ENCODE measurements around the gene NUMA1. TPM values are rescaled to one million over a fixed set of nuclear protein-coding genes. Genes with fewer than 3 reads are reported as not detected.

NUMA1 gene
- total and polyA plus RNA-seq, 2 of the 8 experiments (the other 6 are each of a cell fraction or from before 2014, with no cell fraction given): 101 to 107 TPM

GRCh38 chr11:72100009-72100408 is 19.7 kb upstream of the NUMA1 start:
- Histone ChIP-seq H3K4ac (replicated peaks; ENCODE audit: insufficient read length, low read depth, low read length) (no peak overlapping the region), H2BK5ac (ENCODE audit: low read depth, low read length) (no peak overlapping the region), H2BK15ac (ENCODE audit: low read length) (no peak overlapping the region), H4K8ac (ENCODE audit: extremely low read depth, insufficient read depth, low read length) (no peak overlapping the region), H3K56ac (replicated peaks; ENCODE audit: insufficient read length, low read depth, low read length) (no peak overlapping the region), H4K91ac (replicated peaks; ENCODE audit: insufficient read length, low read length) (no peak overlapping the region), H3K79me1 (ENCODE audit: low read depth, low read length) (peaks cover 13% of the 10 kb centered on the region), H2BK20ac (ENCODE audit: low read length) (no peak overlapping the region), H3K4me2 (ENCODE audit: insufficient read depth in 1 of 2, low read depth in 2 of 2, low read length in 2 of 2) (no peak overlapping the region), H3K4me1 (replicated peaks in 1 of 4; ENCODE audit: control insufficient read depth in 3 of 4, insufficient read depth in 4 of 4, low read length in 3 of 4) (peaks cover 3 to 14% (median 5%) of the 10 kb centered on the region in 4 experiments; a peak in 6 of 7 replicates), H3K36me3 (ENCODE audit: control insufficient read depth in 2 of 4, insufficient read depth in 4 of 4, low read length in 3 of 4) (peaks cover 22 to 35% (median 29%) of the 10 kb centered on the region in 4 experiments), H2BK120ac (replicated peaks; ENCODE audit: low read depth, low read length) (no peak overlapping the region), H4K20me1 (replicated peaks in 1 of 2; ENCODE audit: control insufficient read depth in 1 of 2, insufficient read depth in 2 of 2, low read length in 2 of 2) (peaks cover 2 to 16% of the 10 kb centered on the region in 2 experiments), H3K18ac (ENCODE audit: extremely low read depth, low read length) (no peak overlapping the region), H3K23me2 (ENCODE audit: low read depth, low read length) (peaks cover 6% of the 10 kb centered on the region), H2AK5ac (ENCODE audit: low read depth, low read length) (no peak overlapping the region), H3K14ac (ENCODE audit: insufficient read length) (no peak overlapping the region), H2BK12ac (ENCODE audit: low read depth, low read length) (no peak overlapping the region), H3K23ac (ENCODE audit: insufficient read length) (no peak overlapping the region), H3K79me2 (ENCODE audit: control insufficient read depth in 1 of 2, insufficient read depth in 2 of 2, low read length in 2 of 2) (peaks cover 10 to 34% of the 10 kb centered on the region in 2 experiments), H3K27ac (ENCODE audit: low read depth, low read length) (no peak overlapping the region), H3K9me3 (ENCODE audit: insufficient read depth in 2 of 2, low read depth in 1 of 2, low read length in 1 of 2) (no peaks in the 10 kb centered on the region), H3K9ac (replicated peaks in 1 of 4; ENCODE audit: extremely low read depth in 1 of 4, low read depth in 3 of 4, low read length in 3 of 4) (peak overlapping the region in 1 of 4 experiments; percentile 22; a peak in 2 of 7 replicates), H3K4me3 (ENCODE audit: extremely low read depth in 1 of 4, insufficient read depth in 2 of 4, low read depth in 3 of 4, low read length in 4 of 4) (no peak overlapping the region), H4K5ac (ENCODE audit: insufficient read length, low read depth, low read length) (no peak overlapping the region), H2AFZ (ENCODE audit: low read length) (no peak overlapping the region), H3K27me3 (replicated peaks in 1 of 4; ENCODE audit: control insufficient read depth in 3 of 4, extremely low read depth in 1 of 4, insufficient read depth in 3 of 4, low read length in 3 of 4) (no peaks in the 10 kb centered on the region)
- 91% methylated on average over 3 of the region's 3 CpGs; no CpG with 5 or more reads in 1 of the 2 experiments for WGBS, 2 experiments (ENCODE audit: extremely low coverage in 1 of 2, insufficient coverage in 1 of 2, insufficient read length in 1 of 2, insufficient replicate concordance in 2 of 2, low coverage in 1 of 2, low lambda C conversion rate in 2 of 2, missing lambda C conversion rate in 1 of 2)
- CTCF ChIA-PET (ENCODE audit: partially characterized antibody): interaction anchor here (1.2 to 14.0 kb wide), 5 partner anchors 10 to 138 kb away, joined by 3 to 423 read pairs (median 22); no protein-coding TSS in a partner anchor
- DNase-seq (ENCODE audit: low read depth in 1 of 2, low spot score in 2 of 2) (no peak), FAIRE-seq (no peak)
- POLR2A ChIA-PET (ENCODE audit: partially characterized antibody): interaction anchor here (0.6 to 14.4 kb wide), 12 partner anchors 6 to 572 kb away, joined by 3 to 144 read pairs (median 5); partner anchors contain the start of genes ANAPC15 and LRRC51
- TF ChIP-seq TCF12 (IDR thresholded peaks at IDR 0.05; ENCODE audit: low read depth, low read length) (no peak), HDAC2 (IDR thresholded peaks at IDR 0.05; ENCODE audit: borderline replicate concordance in 1 of 2, low read depth in 2 of 2, low read length in 2 of 2) (no peak), TBP (IDR thresholded peaks at IDR 0.05; ENCODE audit: low read depth, low read length) (no peak), JUN (IDR thresholded peaks at IDR 0.05; ENCODE audit: low read depth, low read length) (no peak), POLR2A (IDR thresholded peaks at IDR 0.05; ENCODE audit: control extremely low read depth in 1 of 2, low read depth in 2 of 2, low read length in 2 of 2) (no peak), SUZ12 (IDR thresholded peaks at IDR 0.05; ENCODE audit: low read length) (no peak), CHD2 (IDR thresholded peaks at IDR 0.05; ENCODE audit: low read length) (no peak), JUND (IDR thresholded peaks at IDR 0.05; ENCODE audit: low read length) (no peak), PHF8 (conservative IDR thresholded peaks at IDR 0.05; ENCODE audit: low read depth, low read length) (no peak), BACH1 (IDR thresholded peaks at IDR 0.05; ENCODE audit: low read length) (no peak), CBX5 (IDR thresholded peaks at IDR 0.05; ENCODE audit: low read depth, low read length) (no peak), ATF2 (IDR thresholded peaks at IDR 0.05; ENCODE audit: low read length) (no peak)
